ENCODE measurements around the gene CHAT. TPM values are rescaled to one million over a fixed set of nuclear protein-coding genes. Genes with fewer than 3 reads are reported as not detected.

The CHAT gene
- total RNA-seq, 2 donors from 2014 or later, result not detected

DNA sequence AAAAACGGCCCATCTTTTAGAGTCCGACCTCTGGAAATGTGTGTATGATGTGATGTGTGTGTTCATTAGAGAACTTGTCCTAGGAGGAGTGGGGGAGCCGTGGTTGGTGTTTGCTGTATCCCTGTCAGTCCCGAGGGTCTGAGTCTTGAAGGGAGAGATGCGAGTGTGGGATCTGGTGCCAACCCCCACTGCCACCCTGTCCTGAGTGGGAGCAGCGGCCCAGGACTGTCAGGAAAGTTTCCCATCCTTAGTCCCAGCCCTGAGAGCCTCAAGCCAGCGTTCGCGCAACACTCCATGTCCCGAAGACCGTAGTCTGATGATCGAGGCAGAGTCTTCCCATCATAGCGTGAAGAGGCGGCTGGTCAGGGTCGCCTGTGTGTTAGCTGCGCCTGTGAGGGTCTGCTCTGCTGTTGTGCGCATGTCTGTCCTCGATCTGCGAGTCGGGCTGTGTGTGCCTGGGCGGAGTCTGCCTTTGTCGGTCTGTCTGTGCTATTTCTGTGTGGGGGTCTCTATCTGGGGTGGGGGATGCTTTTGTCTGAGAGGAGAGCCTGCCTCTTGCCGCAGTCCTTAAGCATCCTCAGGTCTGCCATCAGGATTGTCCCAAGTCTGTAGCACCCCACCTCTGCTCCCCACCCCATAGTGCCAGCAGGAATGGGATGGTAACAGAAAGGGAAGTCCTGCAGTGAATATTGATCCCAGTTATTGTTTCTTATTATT lies 514 bp upstream of the CHAT start:
- Histone ChIP-seq H3K9me3 (no peaks in the 10 kb centered on the region), H3K36me3 (no peaks in the 10 kb centered on the region), H3K4me1 (ENCODE audit: control insufficient read depth in 1 of 2, low read depth in 2 of 2) (peaks cover 9 to 32% of the 10 kb centered on the region in 2 donors), H3K27me3 (replicated peaks; ENCODE audit: insufficient read depth) (peaks cover 14% of the 10 kb centered on the region), H3K4me3 (no peak overlapping the region), H3K27ac (no peak overlapping the region)
- DNase-seq (ENCODE audit: low spot score), result no peak
- no peak for TF ChIP-seq CTCF (IDR thresholded peaks at IDR 0.05)
- ATAC-seq (ENCODE audit: insufficient number of reproducible peaks, low FRiP score, low read depth), result no peak

DNA sequence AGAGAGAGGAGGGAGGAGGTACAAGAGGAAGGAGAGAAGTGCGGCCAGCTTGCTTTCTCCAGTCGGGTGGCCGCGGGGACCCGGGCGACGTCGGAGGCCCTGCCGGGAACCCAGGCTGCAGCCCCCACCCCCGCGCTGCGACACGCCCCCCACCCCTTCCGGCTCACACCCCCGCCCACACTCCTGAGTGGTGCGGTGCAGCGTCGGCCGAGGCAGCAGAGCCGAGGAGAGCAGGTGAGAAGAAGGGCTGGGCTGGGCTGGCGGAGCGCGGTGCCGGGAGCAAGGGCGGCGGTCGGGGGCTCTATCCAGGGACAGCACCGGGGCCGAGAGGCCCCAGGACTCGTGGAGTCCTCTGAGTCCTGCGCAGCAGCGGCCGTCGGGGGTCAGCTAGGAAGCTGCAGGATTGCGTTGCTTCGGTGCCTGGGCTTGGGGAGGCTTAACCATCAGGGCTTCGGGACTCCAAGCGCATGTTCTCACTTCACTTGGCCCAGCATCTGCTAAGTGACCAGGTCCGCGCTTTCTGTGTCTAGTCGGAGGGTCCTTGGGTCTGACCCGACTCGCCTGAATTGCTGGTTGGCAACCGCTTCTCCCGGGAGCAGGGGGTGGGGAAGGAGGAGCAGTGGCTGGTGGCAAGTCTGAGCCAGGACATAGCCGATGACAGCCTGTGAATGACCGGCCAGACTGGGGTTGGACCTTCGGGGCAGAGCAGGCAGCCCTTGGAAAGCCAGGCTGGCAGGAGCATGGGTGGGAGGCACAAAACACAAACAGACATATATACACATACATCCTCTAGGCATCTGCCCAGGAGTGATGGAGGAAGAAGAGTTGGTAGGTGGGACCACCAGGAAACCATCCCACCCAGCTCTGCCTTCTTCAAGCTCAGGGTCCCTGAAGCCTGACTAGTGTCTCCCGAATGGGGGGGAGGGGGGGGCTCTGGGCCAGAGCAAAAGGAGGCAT lies 683 bp downstream of the CHAT start:
- ATAC-seq (ENCODE audit: insufficient number of reproducible peaks, low FRiP score, low read depth), result no peak
- Histone ChIP-seq H3K27me3 (replicated peaks; ENCODE audit: insufficient read depth) (peaks cover 14% of the 10 kb centered on the region), H3K9me3 (no peaks in the 10 kb centered on the region), H3K36me3 (no peaks in the 10 kb centered on the region), H3K4me1 (ENCODE audit: control insufficient read depth in 1 of 2, low read depth in 2 of 2) (peaks cover 9 to 26% of the 10 kb centered on the region in 2 donors), H3K27ac (no peak overlapping the region), H3K4me3 (no peak overlapping the region)
- no peak for DNase-seq (ENCODE audit: low spot score)
- no peak for TF ChIP-seq CTCF (IDR thresholded peaks at IDR 0.05)

- DNase-seq (ENCODE audit: low spot score), result no peak
- TF ChIP-seq CTCF (IDR thresholded peaks at IDR 0.05), result no peak
- H3K27me3 ChIP-seq (replicated peaks; ENCODE audit: insufficient read depth), result peaks cover 14% of the 10 kb centered on the region
- no peak for ATAC-seq (ENCODE audit: insufficient number of reproducible peaks, low FRiP score, low read depth)
- no peaks in the 10 kb centered on the region for H3K36me3 ChIP-seq
- H3K27ac ChIP-seq, result no peak overlapping the region
- no peak overlapping the region for H3K4me3 ChIP-seq
- no peaks in the 10 kb centered on the region for H3K9me3 ChIP-seq
- H3K4me1 ChIP-seq (ENCODE audit: control insufficient read depth in 1 of 2, low read depth in 2 of 2), result peaks cover 9 to 22% of the 10 kb centered on the region in 2 donors
These were observed 1.4 kb downstream of the CHAT start for GRCh38 chr10:49615213-49615612.

DNA sequence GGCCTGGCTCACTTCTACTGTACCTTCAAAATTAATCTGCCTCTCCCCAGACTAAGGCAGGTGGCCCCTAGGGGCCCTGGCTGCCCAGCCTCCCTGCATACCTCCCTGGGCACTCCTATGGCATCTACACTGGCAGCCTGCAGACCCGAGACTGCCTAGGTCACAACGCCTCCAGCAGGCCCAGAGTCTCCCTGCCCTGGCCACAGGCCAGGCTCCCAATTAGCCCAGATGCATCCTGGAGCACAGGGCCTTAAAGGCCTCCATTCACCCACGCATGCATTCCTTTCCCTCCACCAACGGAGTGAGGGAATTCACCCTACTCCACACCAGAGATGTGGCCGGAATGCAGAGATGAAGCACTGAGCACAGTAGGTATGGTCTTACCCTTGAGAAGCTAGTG lies 1.9 kb downstream of the CHAT start:
- Histone ChIP-seq H3K4me1 (ENCODE audit: control insufficient read depth in 1 of 2, low read depth in 2 of 2) (peaks cover 5 to 17% of the 10 kb centered on the region in 2 donors), H3K9me3 (no peaks in the 10 kb centered on the region), H3K27ac (no peak overlapping the region), H3K27me3 (replicated peaks; ENCODE audit: insufficient read depth) (peaks cover 12% of the 10 kb centered on the region), H3K4me3 (no peak overlapping the region), H3K36me3 (no peaks in the 10 kb centered on the region)
- DNase-seq (ENCODE audit: low spot score) (no peak), ATAC-seq (ENCODE audit: insufficient number of reproducible peaks, low FRiP score, low read depth) (no peak)
- no peak for TF ChIP-seq CTCF (IDR thresholded peaks at IDR 0.05)

- no peaks in the 10 kb centered on the region for H3K36me3 ChIP-seq
- H3K4me3 ChIP-seq, result no peak overlapping the region
- ATAC-seq (ENCODE audit: insufficient number of reproducible peaks, low FRiP score, low read depth), result no peak
- peaks cover 7% of the 10 kb centered on the region for H3K27me3 ChIP-seq (replicated peaks; ENCODE audit: insufficient read depth)
- DNase-seq (ENCODE audit: low spot score), result no peak
- H3K27ac ChIP-seq, result no peak overlapping the region
- no peaks in the 10 kb centered on the region for H3K9me3 ChIP-seq
- peaks cover 0 to 8% of the 10 kb centered on the region in 2 donors for H3K4me1 ChIP-seq (ENCODE audit: control insufficient read depth in 1 of 2, low read depth in 2 of 2)
- no peak for TF ChIP-seq CTCF (IDR thresholded peaks at IDR 0.05)
These were observed 2.7 kb downstream of the CHAT start for GRCh38 chr10:49616421-49617101.

Data from thoracic aorta (tissue), 2 donors.